ENCODE measurements around the gene CBL. TPM values are rescaled to one million over a fixed set of nuclear protein-coding genes. Genes with fewer than 3 reads are reported as not detected.

The CBL gene
- total RNA-seq, 1 donor from 2014 or later = 40.5 TPM

GRCh38 chr11:119355091-119355843 is 149.1 kb downstream of the CBL start:
- no peak overlapping the region for H3K4me3 Mint-ChIP-seq (ENCODE audit: unreplicated experiment)
- peaks cover 5% of the 10 kb centered on the region for H3K36me3 Mint-ChIP-seq (ENCODE audit: unreplicated experiment)
- H3K9me3 Mint-ChIP-seq (ENCODE audit: unreplicated experiment) = peaks cover 8% of the 10 kb centered on the region
- DNase-seq = no peak
- no peak for TF ChIP-seq CTCF (IDR thresholded peaks at IDR 0.05; ENCODE audit: partially characterized antibody, unreplicated experiment)
- no peak overlapping the region for H3K27ac Mint-ChIP-seq (ENCODE audit: unreplicated experiment)
- peaks cover 8% of the 10 kb centered on the region for H3K4me1 Mint-ChIP-seq (ENCODE audit: low read depth, unreplicated experiment)
- peaks cover 9% of the 10 kb centered on the region for H3K27me3 Mint-ChIP-seq (ENCODE audit: unreplicated experiment)

GRCh38 chr11:119356349-119357031 is 150.4 kb downstream of the CBL start:
- H3K4me1 Mint-ChIP-seq (ENCODE audit: low read depth, unreplicated experiment) = peaks cover 13% of the 10 kb centered on the region
- H3K27ac Mint-ChIP-seq (ENCODE audit: unreplicated experiment) = no peak overlapping the region
- peaks cover 5% of the 10 kb centered on the region for H3K36me3 Mint-ChIP-seq (ENCODE audit: unreplicated experiment)
- peak; percentile 99 for TF ChIP-seq CTCF (IDR thresholded peaks at IDR 0.05; ENCODE audit: partially characterized antibody, unreplicated experiment)
- H3K9me3 Mint-ChIP-seq (ENCODE audit: unreplicated experiment) = peaks cover 8% of the 10 kb centered on the region
- H3K27me3 Mint-ChIP-seq (ENCODE audit: unreplicated experiment) = peaks cover 9% of the 10 kb centered on the region
- DNase-seq = peak; percentile 83
- peak overlapping the region; percentile 80 for H3K4me3 Mint-ChIP-seq (ENCODE audit: unreplicated experiment)

- H3K36me3 Mint-ChIP-seq (ENCODE audit: unreplicated experiment) = peaks cover 5% of the 10 kb centered on the region
- H3K27me3 Mint-ChIP-seq (ENCODE audit: unreplicated experiment) = peaks cover 9% of the 10 kb centered on the region
- peaks cover 9% of the 10 kb centered on the region for H3K9me3 Mint-ChIP-seq (ENCODE audit: unreplicated experiment)
- H3K4me1 Mint-ChIP-seq (ENCODE audit: low read depth, unreplicated experiment) = peaks cover 16% of the 10 kb centered on the region
- no peak overlapping the region for H3K27ac Mint-ChIP-seq (ENCODE audit: unreplicated experiment)
- TF ChIP-seq CTCF (IDR thresholded peaks at IDR 0.05; ENCODE audit: partially characterized antibody, unreplicated experiment) = no peak
- peak overlapping the region; percentile 70 for H3K4me3 Mint-ChIP-seq (ENCODE audit: unreplicated experiment)
- no peak for DNase-seq
Observed at GRCh38 chr11:119357074-119357473, 150.9 kb downstream of the CBL start.

Small RNA genes lying within 50 kb of the gene (microRNA-seq; reads per million reads assigned to microRNA genes)
- not detected for gene MIR6756 (ENCODE audit: unreplicated experiment)

Other genes with a start within 250 kb of the CBL start
- gene FOXR1, start 234.6 kb upstream of the CBL start, total RNA-seq (ENCODE audit: unreplicated experiment) = not detected
- gene CENATAC, start 208.2 kb upstream of the CBL start, total RNA-seq (ENCODE audit: unreplicated experiment) = 72.3 TPM
- gene RPS25, start 188.0 kb upstream of the CBL start, total RNA-seq (ENCODE audit: unreplicated experiment) = 673 TPM
- 85.1 TPM for gene TRAPPC4, start 187.6 kb upstream of the CBL start, total RNA-seq (ENCODE audit: unreplicated experiment)
- gene SLC37A4, start 175.5 kb upstream of the CBL start, total RNA-seq (ENCODE audit: unreplicated experiment) = 21.2 TPM
- 193 TPM for gene HYOU1, start 149.1 kb upstream of the CBL start, total RNA-seq (ENCODE audit: unreplicated experiment)
- gene VPS11, start 138.5 kb upstream of the CBL start, total RNA-seq (ENCODE audit: unreplicated experiment) = 32.7 TPM
- 30.4 TPM for gene HMBS, start 121.5 kb upstream of the CBL start, total RNA-seq (ENCODE audit: unreplicated experiment)
- gene DPAGT1, start 104.5 kb upstream of the CBL start, total RNA-seq (ENCODE audit: unreplicated experiment) = 36.1 TPM
- 32.8 TPM for gene C2CD2L, start 99.0 kb upstream of the CBL start, total RNA-seq (ENCODE audit: unreplicated experiment)
- gene HINFP, start 84.8 kb upstream of the CBL start, total RNA-seq (ENCODE audit: unreplicated experiment) = 58.1 TPM
- gene ABCG4, start 57.3 kb upstream of the CBL start, total RNA-seq (ENCODE audit: unreplicated experiment) = 2.4 TPM
- gene NLRX1, start 37.6 kb upstream of the CBL start, total RNA-seq (ENCODE audit: unreplicated experiment) = 1.7 TPM
- not detected for gene NHERF4, start 20.9 kb upstream of the CBL start, total RNA-seq (ENCODE audit: unreplicated experiment)
- gene MCAM, start 110.8 kb downstream of the CBL start, total RNA-seq (ENCODE audit: unreplicated experiment) = 11.4 TPM
- 20.6 TPM for gene RNF26, start 128.2 kb downstream of the CBL start, total RNA-seq (ENCODE audit: unreplicated experiment)
- gene C1QTNF5, start 134.5 kb downstream of the CBL start, total RNA-seq (ENCODE audit: unreplicated experiment) = 0.32 TPM
- not detected for gene MFRP, start 140.4 kb downstream of the CBL start, total RNA-seq (ENCODE audit: unreplicated experiment)
- gene USP2, start 175.4 kb downstream of the CBL start, total RNA-seq (ENCODE audit: unreplicated experiment) = 2.6 TPM
- gene THY1, start 216.8 kb downstream of the CBL start, total RNA-seq (ENCODE audit: unreplicated experiment) = 22.0 TPM

Measured in glutamatergic neuron (in vitro differentiated cells).